Effector memory CD4-positive, alpha-beta T cell (primary cell): ENCODE data around the gene LRRC75B.

ENCODE experiments used
- DNase-seq, 3 donors: peaks; one replicate each; pipeline ENCODE4 v3.0.0-alpha.2; 2020
- H3K27ac ChIP-seq: 2 replicates; pipeline ENCODE4 v1.7.0; 2013; ENCODE audit warnings: mild to moderate bottlenecking, low read length, moderate library complexity; ENCODE audit not compliant: insufficient read depth, poor library complexity, severe bottlenecking
- H3K27me3 ChIP-seq: replicated peaks from 2 replicates; pipeline ENCODE4 v1.7.0; 2013; ENCODE audit warnings: mild to moderate bottlenecking, low read length; ENCODE audit not compliant: insufficient read depth, control insufficient read depth, poor library complexity, severe bottlenecking
- H3K36me3 ChIP-seq: 2 replicates; pipeline ENCODE4 v1.7.0; 2013; ENCODE audit warnings: mild to moderate bottlenecking, low read length, moderate library complexity; ENCODE audit not compliant: control insufficient read depth, insufficient read depth
- H3K4me1 ChIP-seq: 2 replicates; pipeline ENCODE4 v1.7.0; 2013; ENCODE audit warnings: low read length, mild to moderate bottlenecking; ENCODE audit not compliant: control insufficient read depth, insufficient read depth, poor library complexity, severe bottlenecking
- H3K4me3 ChIP-seq: 2 replicates; pipeline ENCODE4 v1.7.0; 2013; ENCODE audit warnings: low read length, low read depth, mild to moderate bottlenecking; ENCODE audit not compliant: insufficient read depth, poor library complexity, severe bottlenecking
- H3K9me3 ChIP-seq: 2 replicates; pipeline ENCODE4 v1.7.0; 2013; ENCODE audit warnings: mild to moderate bottlenecking, low read length, moderate library complexity; ENCODE audit not compliant: control insufficient read depth

The LRRC75B gene

GRCh38 chr22:24541681-24542515 lies 51.0 kb downstream of the LRRC75B start:
- Histone ChIP-seq H3K36me3 (peaks cover 51% of the 10 kb centered on the region), H3K9me3 (no peaks in the 10 kb centered on the region), H3K27ac (no peak overlapping the region), H3K4me3 (no peak overlapping the region), H3K4me1 (no peaks in the 10 kb centered on the region), H3K27me3 (no peaks in the 10 kb centered on the region)
- DNase-seq, result no peak

GRCh38 chr22:24540470-24540869 lies 52.4 kb downstream of the LRRC75B start:
- H3K4me1 ChIP-seq, result no peaks in the 10 kb centered on the region
- H3K9me3 ChIP-seq, result no peaks in the 10 kb centered on the region
- no peak overlapping the region for H3K27ac ChIP-seq
- no peak overlapping the region for H3K4me3 ChIP-seq
- H3K36me3 ChIP-seq, result peaks cover 43% of the 10 kb centered on the region
- H3K27me3 ChIP-seq, result no peaks in the 10 kb centered on the region
- no peak for DNase-seq

DNA sequence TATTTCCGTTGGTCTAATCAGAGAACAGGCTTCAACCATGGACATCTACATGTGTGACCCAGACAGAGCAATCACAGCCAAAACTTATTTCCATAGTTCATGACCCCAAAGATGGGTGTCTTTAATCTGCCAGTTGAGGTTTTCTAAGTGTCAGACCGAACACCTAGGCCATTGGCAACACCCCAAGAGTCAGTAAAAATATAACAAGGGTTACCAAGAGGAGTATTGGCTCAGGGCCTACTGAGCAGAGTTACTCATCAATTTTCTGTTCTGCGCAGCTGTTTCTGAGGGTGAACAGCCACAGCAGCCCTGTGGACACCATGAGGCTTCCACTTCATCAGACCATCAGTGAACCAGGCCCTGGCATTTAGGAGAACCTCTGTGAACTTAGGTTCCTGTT lies 56.8 kb downstream of the LRRC75B start:
- H3K36me3 ChIP-seq, result peaks cover 5% of the 10 kb centered on the region
- no peak for DNase-seq
- H3K27me3 ChIP-seq, result no peaks in the 10 kb centered on the region
- H3K27ac ChIP-seq, result no peak overlapping the region
- no peak overlapping the region for H3K4me3 ChIP-seq
- H3K9me3 ChIP-seq, result no peaks in the 10 kb centered on the region
- H3K4me1 ChIP-seq, result no peaks in the 10 kb centered on the region
